GM13976 (cell line): Measurements from ENCODE around the gene MTHFSD.

Experiments
- DNase-seq: peaks from one replicate; pipeline ENCODE4 v3.0.0; 2012; ENCODE audit warnings: low spot score
- in situ Hi-C: fragments of 300-500 bp; cut with MboI; formaldehyde crosslinking; loops from one replicate; pipeline ENCODE4 v1.12.0; 2022; ENCODE audit warnings: low sequenced_read_pairs, mixed read lengths, inconsistent platforms; ENCODE audit not compliant: unreplicated experiment
- TF ChIP-seq, protein P1 (sequence below): IDR thresholded peaks from 2 replicates; pipeline ENCODE4 v1.5.1; 2012; ENCODE audit warnings: borderline replicate concordance, mild to moderate bottlenecking; ENCODE audit not compliant: insufficient read depth; ENCODE audit errors: extremely low read depth, missing control alignments, control extremely low read depth

MTHFSD gene

DNA sequence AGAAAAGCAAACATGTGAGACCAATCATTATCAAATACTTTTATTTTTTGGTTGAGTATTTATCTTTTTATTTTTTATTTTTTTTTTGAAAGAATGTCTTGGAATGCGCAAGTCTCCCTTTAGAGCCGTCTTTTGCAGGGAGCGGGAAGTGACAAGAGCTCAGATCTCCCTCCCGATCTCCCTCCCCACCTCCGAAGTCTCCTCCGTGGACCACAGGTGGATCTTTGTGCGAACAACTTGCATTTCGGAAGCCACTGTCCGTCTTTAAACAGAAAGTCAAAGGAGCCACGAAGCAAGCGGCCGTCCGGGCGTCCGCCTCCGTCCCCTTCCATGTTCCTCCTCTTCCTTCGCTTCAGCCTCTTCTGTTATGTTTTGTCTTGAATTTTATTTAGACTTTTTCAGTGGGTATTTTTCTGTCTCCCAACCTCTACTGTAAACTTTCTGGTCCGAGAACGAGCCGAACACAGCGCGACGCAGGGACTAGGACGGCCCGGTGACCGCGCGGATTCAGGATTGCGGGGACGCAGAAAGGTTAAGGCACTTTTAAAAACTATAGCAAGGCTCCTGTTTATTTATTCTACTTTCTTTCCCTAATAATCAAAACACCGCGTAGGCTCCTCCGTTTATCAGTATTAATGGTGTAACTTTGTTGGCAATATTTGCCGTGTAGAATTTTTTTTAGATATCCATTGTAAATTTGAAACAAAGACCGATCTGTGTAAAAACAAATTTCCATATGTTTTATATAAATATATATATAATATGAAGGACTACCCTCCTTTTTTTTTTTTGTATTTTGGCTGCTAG lies 41.4 kb downstream of the MTHFSD start:
- TF ChIP-seq, protein P1, sequence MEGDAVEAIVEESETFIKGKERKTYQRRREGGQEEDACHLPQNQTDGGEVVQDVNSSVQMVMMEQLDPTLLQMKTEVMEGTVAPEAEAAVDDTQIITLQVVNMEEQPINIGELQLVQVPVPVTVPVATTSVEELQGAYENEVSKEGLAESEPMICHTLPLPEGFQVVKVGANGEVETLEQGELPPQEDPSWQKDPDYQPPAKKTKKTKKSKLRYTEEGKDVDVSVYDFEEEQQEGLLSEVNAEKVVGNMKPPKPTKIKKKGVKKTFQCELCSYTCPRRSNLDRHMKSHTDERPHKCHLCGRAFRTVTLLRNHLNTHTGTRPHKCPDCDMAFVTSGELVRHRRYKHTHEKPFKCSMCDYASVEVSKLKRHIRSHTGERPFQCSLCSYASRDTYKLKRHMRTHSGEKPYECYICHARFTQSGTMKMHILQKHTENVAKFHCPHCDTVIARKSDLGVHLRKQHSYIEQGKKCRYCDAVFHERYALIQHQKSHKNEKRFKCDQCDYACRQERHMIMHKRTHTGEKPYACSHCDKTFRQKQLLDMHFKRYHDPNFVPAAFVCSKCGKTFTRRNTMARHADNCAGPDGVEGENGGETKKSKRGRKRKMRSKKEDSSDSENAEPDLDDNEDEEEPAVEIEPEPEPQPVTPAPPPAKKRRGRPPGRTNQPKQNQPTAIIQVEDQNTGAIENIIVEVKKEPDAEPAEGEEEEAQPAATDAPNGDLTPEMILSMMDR: no peak
- in situ Hi-C loops: loop anchor here (25.0 kb wide), 3 partner anchors 176 to 701 kb away; no protein-coding TSS in a partner anchor
- DNase-seq: no peak

DNA sequence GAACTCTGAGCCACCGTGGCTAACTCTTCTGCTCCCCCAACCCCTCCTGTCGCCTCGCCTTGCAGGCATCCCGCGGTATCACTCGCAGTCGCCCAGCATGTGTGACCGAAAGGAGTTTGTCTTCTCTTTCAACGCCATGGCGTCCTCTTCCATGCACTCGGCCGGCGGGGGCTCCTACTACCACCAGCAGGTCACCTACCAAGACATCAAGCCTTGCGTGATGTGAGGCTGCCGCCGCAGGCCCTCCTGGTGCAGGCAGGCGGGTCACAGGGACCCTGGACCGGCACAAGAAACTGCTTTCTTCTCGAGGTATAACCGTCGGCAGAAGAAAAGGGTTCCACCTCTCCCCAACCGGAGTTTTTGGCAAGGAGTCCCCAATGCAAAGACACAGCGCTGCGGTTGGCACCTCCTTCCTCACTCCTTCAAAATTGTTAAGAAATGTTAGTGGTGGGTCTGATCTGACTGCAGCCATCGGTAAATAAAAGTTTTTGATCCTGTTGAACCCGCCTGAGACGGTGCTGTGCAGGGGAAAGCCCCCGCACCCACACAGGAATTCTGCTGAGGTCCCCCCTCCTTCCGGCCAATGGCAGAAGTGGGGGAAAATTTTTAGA lies 42.1 kb downstream of the MTHFSD start:
- in situ Hi-C loops: loop anchor here (25.0 kb wide), 3 partner anchors 176 to 701 kb away; no protein-coding TSS in a partner anchor
- TF ChIP-seq, protein P1: no peak
- no peak for DNase-seq

DNA sequence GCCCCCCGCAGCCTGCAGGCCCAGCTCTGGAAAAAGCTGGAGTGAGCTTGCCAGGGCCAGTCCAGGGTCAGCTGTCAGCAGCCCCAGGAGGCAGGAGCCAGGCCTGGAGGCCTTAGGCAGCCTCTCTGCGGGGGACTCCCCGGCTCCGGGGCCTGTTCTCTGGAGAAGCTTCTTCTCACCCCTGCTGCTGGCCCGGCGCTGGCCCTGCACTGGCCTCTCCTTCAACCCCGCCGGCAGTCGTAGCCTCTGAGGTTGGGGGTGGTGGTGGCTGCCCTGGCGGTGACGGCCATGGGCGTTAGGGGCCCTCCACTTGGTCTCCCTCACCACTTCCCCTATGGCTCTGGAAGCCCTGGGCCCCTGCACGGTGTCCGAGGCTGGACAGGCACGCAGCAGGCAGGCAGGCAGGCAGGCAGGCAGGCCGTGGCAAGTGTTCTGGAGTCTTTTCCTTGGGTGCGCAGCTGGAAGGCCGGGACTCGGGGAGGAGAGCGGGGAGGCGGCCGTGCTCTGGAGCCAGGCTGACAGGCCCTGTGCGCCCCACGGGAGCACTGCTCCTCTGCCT lies 42.7 kb downstream of the MTHFSD start:
- in situ Hi-C loops: loop anchor here (25.0 kb wide), 3 partner anchors 175 to 700 kb away; no protein-coding TSS in a partner anchor
- peak; percentile 31 for DNase-seq
- TF ChIP-seq, protein P1: no peak

DNA sequence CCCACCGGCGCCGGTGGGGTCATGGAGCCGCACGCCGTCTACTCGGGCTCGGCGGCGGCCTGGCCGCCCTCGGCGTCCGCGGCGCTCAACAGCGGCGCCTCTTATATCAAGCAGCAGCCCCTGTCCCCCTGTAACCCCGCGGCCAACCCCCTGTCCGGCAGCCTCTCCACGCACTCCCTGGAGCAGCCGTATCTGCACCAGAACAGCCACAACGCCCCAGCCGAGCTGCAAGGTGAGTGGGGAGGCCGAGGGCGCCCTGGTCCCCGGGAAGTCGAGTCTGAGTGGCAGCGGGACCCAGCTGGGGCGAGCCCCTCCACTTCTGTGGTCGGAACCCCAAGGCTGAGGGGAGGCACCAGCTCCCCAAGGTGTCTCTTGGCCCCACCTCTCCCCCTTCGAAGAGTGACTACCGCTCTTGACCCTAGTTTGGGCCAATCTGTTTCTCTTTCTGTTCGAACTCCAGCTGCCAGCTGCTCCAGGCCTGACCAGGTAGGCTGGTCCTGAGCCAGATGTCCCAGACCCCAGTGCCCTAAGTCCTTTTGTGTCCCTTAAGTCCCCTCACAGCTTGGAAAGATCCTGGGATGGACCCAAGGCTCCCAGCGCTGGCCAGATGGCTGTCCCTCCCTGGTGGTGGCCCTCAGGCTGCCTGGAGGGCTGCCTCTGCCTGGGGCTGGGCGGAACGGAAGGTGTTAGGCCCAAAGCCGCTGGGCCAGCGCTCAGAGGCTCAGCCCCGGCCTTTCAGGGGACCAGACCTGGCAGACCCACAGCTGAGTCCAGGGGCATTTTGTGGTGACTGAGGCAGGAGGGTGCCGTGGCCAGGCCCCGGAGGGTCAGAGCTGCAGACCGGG lies 43.5 kb downstream of the MTHFSD start:
- TF ChIP-seq, protein P1: no peak
- DNase-seq: peak; percentile 26
- in situ Hi-C loops: loop anchor here (25.0 kb wide), 3 partner anchors 174 to 699 kb away; no protein-coding TSS in a partner anchor

DNA sequence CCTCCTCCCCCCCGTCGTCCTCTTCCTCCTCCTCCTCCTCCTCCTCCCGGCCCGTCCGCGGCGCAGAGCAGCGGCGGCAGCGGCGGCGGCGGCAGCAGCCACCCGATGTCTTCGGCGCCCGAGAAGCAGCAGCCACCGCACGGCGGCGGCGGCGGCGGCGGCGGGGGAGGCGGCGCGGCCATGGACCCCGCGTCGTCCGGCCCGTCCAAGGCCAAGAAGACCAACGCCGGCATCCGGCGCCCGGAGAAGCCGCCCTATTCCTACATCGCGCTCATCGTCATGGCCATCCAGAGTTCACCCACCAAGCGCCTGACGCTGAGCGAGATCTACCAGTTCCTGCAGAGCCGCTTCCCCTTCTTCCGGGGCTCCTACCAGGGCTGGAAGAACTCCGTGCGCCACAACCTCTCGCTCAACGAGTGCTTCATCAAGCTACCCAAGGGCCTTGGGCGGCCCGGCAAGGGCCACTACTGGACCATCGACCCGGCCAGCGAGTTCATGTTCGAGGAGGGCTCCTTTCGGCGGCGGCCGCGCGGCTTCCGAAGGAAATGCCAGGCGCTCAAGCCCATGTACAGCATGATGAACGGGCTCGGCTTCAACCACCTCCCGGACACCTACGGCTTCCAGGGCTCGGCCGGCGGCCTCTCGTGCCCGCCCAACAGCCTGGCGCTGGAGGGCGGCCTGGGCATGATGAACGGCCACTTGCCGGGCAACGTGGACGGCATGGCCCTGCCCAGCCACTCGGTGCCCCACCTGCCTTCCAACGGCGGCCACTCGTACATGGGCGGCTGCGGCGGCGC lies 44.4 kb downstream of the MTHFSD start, which contains the start of gene FOXF1:
TSS of gene FOXF1 (plus strand) at position 63 of the 797 bp plus-strand sequence. CDS start at position 106, 43 bp downstream.
- TF ChIP-seq, protein P1: no peak
- DNase-seq: peak; percentile 41
- in situ Hi-C loops: loop anchor here (25.0 kb wide), 3 partner anchors 173 to 698 kb away; no protein-coding TSS in a partner anchor
